HG03060 (cell line): ENCODE measurements around the gene ZNF605.
"Not testable (repeated sequence)": the region's sequence is repeated elsewhere in the genome, so short reads cannot be mapped to it uniquely, and the experiment has no call there.

ENCODE experiments used
- ATAC-seq: cut with Tn5 transposase; IDR thresholded peaks from one replicate; pipeline ENCODE4 v1.9.1; 2021; ENCODE audit warnings: low read depth, moderate number of reproducible peaks; ENCODE audit not compliant: unreplicated experiment

The ZNF605 gene

DNA sequence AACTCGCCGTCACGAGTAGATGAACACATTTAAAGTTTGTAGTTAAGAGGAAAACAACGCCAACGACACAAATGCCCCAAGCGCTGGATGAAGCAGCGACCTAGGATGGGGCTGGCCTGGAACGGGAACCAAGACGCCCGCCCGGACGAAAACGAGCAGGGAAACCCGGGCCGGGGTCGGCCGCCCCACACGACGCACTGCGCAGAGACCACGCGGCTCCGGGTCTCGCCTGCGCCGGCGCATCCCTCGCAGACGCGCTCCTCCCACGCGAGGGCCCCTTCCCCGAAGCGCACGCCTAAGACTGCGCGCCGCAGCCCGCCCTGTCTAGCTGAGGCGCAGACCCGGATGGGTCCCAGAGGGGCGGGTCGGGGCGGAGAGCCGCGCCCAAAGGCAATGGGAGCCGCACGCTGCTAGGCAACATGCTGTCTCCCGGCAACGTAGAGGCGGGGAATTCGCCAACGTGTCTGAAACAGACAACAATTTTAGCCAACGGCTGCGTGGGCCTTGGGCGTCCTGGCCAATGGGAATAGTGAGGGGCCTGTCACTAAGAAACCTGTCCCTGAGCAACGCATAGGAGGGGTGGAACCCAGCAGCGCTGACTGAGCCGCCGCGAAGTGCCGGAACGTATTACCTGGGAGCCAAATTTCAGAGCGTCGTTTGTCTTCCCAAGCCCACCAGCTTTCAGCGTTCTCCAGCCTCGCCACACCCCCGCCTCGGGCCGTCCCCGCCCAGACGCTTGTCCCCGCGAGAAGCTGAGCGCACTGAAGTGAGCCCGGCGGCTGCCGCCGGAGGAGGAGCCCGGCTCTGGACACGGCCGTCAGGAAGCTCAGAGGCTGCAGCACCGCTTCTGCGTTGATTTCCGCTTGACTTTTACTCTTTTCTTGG is 47.7 kb downstream of the ZNF605 start:
- ATAC-seq, result peak; percentile 97

DNA sequence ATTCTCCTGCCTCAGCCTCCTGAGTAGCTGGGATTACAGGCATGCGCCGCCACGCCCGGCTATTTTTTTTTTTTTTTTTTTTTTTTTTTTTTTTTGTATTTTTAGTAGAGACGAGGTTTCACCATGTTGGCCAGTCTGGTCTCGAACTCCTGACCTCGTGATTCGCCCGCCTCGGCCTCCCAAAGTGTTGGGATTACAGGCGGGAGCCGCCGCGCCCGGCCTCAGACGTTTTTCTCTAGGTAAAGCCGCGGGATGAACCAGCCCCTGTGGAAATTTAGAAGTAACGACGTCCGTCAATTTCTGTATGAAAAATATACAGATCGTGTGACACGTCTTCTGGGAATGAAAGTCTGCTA is 48.3 kb downstream of the ZNF605 start:
- not testable (repeated sequence) for ATAC-seq

DNA sequence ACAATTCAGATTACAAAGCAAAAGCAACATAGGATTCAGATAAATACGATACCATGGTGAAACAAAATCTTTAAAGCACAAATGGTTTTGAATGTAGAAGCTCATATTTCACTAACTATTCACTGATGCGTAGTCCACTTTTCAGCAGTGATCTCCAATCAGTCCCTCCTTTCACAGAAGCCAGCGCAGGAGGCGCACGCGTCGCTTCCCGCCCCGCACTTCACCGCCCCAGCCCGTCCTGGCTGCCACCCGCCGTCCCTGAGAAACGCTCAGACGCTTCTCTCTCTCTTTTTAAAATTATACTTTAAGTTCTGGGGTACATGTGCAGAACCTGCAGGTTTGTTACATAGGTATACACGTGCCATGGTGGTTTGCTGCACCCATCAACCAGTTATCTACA is 48.9 kb downstream of the ZNF605 start:
- ATAC-seq, result no peak

DNA sequence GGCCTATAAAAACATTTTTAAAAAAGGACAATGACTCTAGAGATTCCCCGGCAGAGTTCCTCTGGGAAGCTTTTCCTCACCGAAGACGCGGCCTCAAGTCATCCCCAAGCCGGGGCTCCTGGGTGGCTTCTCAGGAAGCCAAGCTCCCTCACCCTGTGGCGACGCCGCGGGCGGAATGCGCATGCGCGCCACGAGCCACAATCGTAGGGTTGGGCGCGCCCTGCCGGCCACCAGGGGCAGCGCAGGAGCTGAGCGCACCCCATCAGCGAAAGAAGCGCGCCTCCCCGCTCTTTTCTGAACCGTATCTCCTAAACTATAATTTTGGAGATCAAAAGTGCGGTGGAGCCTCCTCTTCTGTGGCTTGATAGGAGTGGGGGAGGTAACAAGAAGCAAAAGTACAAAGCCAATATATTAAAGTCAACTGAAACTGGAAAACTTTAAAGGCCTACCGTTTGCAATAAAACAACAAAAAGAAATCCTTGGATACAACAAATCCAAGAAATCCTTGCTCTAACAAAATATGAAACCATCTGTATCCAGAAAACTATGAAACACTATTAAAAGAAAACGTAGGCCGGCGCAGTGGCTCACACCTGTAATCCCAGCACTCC is 51.3 kb downstream of the ZNF605 start:
- ATAC-seq, result no peak

DNA sequence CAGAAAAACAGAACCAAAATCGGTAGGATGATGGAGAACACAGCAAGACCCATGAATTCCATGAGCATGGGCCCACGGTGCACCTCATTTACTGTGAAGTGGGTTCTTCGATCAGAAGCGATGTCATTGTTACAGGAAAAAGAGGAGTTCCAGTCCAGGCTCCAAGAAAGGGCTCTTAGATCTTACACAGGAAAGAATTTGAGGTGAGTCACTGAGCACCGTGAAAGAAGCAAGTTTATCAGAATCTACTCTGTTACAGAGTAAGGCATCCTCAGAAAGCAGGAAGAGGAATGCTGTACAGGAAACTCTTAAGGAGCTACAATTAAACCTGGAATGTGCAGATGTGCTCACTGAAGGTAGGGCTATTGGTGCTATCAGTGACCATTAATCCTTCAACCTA is 57.1 kb downstream of the ZNF605 start:
- ATAC-seq, result no peak

DNA sequence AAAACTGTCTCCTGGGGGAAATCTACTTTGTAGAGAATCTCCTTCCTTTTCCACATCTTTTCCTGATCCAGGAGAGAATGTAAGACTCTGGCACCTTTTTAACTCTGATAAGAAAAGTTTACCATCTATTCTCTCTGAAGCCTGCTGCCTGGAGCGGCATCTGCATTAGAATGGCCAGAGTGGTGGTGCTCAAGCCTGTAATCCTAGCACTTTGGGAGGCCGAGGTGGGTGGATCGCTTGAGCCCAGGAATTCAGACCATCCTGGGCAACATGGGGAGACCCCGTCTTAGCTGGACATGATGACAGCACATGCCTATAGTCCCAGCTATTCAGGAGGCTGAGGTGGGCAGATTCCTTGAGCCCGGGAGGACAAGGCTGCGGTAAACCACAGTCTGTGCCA is 67.3 kb downstream of the ZNF605 start:
- ATAC-seq, result no peak

DNA sequence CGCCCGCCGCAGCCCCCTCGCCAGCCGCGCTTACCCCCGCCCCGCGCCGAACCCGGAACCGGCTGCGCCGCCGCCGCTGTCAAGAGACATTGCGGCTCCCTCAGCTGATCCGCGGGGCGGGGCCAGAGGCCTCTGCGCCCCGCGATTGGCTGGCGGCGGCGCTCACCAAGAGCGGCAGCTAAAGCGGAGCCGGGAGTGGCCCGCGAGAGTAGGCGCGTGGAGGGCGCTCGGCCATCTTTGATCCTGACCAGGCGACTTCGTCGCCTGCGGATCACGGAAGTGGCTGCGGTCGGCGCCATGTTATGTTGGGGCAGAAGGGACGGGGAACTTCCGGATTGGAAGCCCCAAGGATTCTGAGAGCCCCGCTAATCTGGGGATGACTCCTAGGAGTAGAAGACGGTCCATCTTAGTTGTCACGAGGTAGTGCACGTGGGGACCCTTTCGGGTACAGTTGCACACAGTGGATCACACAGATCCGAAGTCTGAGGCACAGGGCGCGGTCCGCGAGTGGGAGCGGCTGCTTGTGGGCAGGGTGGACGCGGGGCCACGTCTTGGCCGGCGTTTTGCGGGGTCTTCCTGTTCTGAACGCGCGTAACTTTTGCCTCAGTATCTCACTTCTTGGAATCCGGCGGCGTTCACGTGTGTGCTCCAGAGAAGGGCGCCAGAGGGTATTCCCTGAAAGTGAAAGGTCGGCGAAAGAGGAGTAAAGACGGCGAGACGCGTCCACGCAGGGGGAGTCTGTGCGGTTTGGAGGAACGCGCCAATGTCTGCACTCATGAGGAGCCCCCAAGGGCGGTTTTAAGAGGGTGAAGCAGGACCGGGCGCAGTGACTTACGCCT is 68.4 kb downstream of the ZNF605 start, which contains the start of gene CHFR:
Gene CHFR (minus strand): TSS at position 93 of the 839 bp plus-strand sequence. CDS start 277 bp downstream, outside the sequence.
- ATAC-seq, result peak; percentile 94

DNA sequence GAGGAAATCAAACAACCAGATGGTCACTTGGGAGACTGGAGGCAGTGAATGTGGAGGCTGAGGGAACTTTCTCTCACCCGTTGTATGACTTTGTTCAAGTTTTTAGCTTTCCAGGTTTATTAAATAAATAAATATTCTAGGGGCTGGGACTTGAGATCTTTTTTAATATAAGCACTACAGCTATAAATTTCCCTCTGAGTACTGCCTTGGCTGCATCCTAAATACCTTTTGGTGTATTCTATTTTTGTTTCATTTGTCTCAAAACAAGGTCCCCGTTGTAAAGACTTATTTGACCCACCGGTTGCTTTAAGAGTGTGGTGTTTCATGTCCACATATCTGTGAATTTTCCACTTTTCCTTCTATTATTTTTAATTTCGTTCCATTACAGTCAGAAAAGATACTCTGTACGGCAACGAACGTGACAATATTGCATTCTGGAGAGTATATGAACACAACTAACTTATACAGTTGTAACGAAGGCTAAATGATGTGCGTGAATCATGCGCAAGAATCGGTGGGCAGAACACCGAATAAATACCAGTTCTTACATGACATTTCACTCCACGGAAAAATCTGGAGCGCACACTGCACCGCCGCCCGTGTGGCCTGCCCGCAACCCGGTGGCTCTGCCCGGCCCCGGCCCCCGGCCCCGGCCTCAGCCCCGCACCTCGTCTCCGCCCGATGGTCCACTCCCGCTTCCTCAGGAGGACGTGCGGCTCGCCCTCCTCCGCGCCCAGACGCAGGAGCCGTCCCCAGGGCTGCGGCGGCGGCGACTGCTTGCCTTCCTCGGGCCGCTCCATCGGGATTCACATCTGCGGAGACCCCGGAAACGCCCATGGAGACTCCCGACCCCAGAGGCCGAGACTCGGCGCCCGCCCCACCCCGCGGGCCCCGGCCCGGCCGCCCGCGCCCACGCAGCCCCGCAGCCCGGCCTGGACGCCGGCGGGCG is 69.3 kb downstream of the ZNF605 start:
- ATAC-seq, result no peak

DNA sequence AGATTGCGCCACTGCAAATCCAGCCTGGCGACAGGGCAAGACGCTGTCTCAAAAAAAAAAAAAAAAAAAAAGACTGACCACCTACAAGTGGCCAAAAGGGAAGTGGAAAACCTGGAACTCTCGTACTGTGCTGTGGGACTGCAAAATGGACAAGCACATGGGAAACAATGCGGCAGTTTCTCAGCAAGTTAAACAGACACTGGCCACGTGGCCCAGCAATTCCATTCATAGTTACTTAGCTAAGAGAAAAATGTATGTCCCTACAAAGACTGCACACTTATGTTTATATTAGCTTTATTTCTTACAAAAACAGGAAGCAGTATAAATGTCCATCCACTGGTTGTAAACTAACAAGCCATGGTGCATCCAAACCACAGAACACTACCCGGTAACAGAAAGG is 74.3 kb downstream of the ZNF605 start:
- ATAC-seq, result no peak

DNA sequence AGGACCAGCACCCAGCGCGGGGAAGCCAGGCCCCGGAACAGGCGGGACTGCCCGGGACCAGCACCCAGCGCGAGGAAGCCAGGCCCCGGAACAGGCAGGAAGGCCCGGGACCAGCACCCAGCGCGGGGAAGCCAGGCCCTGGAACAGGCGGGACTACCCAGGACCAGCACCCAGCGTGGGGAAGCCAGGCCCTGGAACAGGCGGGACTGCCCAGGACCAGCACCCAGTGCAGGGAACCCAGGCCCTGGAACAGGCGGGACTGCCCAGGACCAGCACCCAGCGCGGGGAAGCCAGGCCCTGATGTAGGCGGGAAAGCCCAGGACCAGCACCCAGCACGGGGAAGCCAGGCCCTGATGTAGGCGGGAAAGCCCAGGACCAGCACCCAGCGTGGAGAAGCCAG is 81.5 kb downstream of the ZNF605 start:
- ATAC-seq, result not testable (repeated sequence)

DNA sequence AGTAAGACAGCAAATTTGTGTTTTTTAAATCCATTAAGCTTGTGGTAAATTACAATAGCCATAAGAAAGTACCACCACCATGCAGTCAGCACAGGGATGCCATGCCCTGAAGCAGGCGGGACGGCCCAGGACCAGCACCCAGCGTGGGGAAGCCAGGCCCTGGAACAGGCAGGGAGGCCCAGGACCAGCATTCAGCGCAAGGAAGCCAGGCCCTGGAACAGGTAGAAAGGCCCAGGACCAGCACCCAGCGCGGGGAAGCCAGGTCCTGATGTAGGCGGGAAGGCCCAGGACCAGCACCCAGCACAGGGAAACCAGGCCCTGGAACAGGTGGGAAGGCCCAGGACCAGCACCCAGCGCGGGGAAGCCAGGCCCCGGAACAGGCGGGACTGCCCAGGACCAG is 81.9 kb downstream of the ZNF605 start:
- no peak for ATAC-seq

DNA sequence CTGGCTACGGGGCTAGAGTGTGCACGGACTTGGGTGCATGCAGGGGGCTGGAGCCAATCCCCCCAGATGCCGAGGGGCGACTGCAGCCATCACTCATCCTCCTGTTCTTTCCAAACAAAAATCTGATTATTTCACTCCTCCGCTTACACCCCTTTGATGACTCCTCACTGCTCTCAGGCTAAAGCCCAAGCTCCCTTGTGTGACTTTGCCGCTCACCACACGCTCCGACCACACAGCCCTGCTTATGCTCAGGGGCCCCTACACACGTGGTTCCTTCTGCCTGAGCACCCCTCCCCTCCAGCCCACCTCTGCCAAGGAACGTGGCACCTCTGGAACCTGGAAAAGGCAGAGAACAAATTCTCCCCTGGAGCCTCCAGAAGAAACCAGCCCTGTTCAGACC is 82.4 kb downstream of the ZNF605 start:
- no peak for ATAC-seq

DNA sequence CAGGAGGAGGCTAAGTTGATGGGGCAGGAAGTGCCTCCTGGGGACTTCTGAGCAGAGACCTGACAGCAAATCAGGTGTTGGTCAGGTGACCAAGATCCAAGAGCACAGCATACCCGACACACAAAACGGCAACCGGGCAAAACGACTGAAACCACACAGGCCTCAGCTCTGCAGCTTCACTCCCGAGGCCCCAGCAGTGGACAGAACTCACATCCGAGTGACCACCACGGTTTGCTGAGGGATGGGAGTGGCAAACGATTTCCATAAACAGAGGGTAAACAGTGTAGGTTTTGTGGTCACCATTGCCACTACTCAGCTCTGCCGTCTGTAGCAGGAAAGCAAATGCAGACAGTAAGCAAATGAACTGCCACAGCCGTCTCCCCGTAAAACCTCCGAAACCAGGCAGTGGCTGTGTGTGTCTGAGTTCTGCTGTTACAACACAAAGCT is 83.1 kb downstream of the ZNF605 start:
- no peak for ATAC-seq

DNA sequence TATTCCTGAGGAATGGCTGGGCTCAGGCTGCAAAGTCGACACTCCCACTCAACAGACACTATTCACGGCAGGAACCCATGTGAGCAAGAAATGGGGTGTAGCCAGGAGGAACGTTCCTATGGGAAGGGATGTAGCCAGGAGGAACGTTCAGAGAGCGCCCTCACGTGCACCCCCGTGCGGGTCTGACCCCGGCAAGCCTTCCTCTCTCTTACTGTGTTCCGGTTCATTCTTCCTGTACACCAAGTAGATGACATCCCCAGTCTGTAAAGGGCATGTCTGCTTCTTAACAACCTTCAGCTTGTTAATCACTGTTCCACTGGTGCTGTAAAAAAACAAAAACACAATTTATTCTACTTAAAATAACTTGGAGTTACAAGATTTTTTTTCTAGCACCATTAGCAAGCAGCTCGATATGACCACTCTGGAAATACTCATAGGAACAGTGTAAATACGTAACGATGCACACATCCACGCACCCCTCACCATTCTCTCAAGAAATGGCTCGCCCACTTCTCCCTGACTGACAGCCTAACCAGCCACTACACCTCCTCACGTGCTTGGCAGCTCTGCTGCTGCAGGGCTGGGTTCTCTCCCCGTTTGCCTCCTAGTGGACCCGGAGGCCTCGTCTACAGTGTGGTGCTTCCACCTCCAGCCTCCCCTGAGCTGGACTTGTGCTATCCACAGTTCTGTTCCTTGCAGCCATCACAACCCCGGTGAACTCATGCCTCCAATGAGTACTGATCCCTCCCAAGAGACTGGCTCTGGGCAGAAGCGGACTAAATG is 83.8 kb downstream of the ZNF605 start:
- ATAC-seq, result no peak

DNA sequence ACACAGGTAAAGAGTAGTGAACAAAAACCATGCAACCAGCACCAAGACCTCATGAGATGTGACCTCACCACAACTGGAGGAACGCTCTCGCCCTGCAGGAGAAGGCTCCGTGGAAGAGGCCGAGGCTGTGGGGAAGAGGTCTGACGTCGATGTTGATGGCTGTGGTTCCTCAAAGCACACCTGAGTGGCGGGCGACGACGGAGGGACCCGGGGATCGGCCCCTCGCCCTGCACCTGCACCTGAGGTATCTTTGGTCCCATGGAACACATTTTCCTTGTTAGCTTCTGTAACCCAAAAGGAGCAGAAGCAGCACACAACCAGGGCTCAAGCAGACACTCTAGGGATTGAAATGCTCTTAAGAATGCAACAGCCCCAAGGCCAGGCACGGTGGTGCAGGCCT is 86.6 kb downstream of the ZNF605 start:
- ATAC-seq, result no peak
